Measurements from ENCODE around the gene NDC1.

Gene NDC1

DNA sequence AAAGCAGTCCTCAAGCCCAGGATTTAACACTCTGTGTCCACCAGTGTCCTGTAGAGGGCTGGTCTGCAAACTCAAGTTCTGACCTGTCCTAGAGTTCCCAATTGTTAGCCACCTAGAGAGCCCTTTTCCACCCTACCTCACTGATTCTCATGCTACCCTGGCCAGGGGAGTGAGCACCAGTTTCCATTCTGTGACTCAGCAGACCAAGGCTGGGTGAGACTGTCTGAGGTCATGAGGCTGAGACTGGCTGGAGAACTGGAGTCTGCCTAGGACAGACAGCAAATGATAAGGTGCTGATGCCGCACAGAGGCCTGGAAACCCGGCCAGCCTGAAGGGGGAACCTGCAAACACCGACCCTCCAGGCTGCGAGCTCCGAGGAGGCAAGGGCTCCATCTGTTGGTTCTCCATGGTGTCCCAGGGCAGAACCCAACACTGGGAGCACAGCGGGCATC, 112.8 kb downstream of the NDC1 start:
- DNase-seq (ENCODE audit: low spot score): no peak
- TF ChIP-seq, protein P1, sequence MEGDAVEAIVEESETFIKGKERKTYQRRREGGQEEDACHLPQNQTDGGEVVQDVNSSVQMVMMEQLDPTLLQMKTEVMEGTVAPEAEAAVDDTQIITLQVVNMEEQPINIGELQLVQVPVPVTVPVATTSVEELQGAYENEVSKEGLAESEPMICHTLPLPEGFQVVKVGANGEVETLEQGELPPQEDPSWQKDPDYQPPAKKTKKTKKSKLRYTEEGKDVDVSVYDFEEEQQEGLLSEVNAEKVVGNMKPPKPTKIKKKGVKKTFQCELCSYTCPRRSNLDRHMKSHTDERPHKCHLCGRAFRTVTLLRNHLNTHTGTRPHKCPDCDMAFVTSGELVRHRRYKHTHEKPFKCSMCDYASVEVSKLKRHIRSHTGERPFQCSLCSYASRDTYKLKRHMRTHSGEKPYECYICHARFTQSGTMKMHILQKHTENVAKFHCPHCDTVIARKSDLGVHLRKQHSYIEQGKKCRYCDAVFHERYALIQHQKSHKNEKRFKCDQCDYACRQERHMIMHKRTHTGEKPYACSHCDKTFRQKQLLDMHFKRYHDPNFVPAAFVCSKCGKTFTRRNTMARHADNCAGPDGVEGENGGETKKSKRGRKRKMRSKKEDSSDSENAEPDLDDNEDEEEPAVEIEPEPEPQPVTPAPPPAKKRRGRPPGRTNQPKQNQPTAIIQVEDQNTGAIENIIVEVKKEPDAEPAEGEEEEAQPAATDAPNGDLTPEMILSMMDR (IDR thresholded peaks at IDR 0.05; ENCODE audit: extremely low read depth, missing control alignments): no peak

DNA sequence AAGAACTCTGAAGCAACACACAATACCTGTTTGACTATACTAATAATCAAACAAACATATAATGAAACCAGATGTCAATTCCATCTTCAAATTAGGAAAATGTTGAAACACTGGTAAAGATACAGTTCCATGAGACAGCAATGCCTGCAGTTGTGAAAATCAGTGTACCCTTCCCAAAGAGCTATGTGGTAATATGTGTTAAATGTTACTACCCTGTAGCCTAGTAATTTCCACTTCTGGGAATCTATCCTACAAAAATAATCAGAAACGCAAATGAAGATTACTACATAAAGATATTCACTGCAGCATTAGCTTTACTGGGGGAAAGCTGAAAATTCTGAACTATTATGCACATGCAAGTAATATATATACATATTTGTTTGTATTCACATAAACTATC, 116.1 kb downstream of the NDC1 start:
- TF ChIP-seq, protein P1 (IDR thresholded peaks at IDR 0.05; ENCODE audit: extremely low read depth, missing control alignments): no peak
- no peak for DNase-seq (ENCODE audit: low spot score)

DNA sequence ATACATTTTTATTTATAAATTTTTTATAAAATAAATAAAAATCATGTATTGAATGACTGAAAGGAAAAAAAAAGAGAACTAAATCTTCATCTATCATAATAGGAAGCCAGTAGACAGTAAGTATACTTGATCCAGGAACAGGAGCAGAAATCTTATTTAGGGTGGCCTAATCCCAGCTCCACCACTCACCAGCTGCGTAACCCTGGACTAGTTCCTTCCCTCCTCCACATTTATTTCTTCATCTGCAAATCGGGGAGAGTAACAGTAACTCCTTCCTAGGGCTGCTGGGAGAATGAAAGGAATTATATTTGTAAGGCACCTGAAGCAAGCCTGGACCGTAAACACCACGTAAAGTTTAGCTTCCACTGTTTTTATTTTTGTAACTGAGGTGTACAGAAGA, 117.0 kb downstream of the NDC1 start:
- TF ChIP-seq, protein P1 (IDR thresholded peaks at IDR 0.05; ENCODE audit: extremely low read depth, missing control alignments): no peak
- no peak for DNase-seq (ENCODE audit: low spot score)

DNA sequence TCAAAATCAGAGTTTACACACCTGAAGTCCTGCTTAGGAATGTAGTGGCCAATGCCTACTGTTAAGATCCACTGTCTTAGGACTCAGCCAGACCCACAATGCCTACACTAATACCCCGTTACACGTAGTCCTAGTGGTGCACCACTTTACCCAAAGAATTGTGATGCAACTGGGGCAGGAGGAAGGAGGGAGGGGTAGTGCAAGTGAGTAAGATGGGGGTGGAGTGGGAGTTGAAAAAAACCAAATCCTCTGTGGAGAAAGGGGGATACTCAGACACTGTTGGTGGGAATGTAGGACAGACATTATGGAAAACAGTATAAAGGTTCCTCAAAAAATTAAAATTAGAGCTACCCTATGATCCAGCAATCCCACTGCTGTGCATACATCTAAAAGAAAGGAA, 118.6 kb downstream of the NDC1 start:
- DNase-seq (ENCODE audit: low spot score): no peak
- TF ChIP-seq, protein P1 (IDR thresholded peaks at IDR 0.05; ENCODE audit: extremely low read depth, missing control alignments): no peak

DNA sequence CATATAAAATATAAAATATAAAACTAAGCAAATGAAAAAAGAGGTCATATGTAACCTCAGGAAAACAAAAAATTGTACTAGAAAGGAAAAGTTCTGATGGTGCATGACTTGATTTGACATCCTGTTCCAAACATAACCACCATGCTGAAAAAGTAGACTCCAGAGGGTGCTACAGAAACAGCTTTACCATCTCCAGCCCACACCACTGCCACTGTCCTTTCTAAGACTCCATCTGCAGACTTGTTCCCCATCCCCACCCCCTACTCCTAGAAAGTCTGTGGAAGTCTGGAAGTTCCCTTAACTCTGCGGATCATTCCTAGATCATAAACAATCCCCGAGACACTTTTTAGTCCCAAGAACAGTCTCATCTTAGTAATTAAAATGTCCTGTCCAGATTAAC, 119.7 kb downstream of the NDC1 start:
- DNase-seq (ENCODE audit: low spot score): no peak
- TF ChIP-seq, protein P1 (IDR thresholded peaks at IDR 0.05; ENCODE audit: extremely low read depth, missing control alignments): no peak

DNA sequence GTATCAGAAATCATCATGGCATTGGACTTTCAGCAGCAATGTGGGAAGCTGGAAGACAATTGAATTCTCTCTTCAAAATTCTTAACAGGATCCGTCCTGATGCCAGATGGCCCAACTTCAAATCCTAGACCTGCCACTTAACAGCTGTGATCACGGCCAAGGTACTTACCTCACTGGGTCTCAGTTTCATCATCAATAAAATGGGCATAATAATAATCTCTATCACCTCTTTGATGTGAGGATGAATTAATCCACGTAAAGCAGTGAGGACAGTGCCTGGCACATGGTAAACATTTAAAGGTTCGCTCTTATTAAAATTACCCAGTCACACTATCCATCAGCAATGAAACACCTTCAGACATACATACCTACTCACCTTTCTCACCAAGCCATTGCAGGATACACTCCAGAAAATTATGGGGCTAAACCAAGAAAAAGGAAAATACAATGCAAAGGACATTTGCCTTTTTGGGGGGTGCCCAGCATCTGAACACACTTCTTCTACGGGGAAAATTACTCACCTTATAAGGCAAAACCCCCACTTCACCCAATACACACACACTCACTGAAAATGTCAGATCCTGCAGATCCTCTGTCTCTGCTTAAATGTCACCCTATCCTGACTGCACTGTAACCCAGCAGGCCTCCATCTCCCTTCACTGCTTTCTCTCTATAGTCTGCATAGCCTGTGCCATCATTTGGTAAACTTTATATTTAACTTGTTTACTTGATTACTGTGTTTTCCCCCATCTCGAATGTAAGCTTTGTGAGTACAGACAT, 120.9 kb downstream of the NDC1 start:
- DNase-seq (ENCODE audit: low spot score): no peak
- TF ChIP-seq, protein P1 (IDR thresholded peaks at IDR 0.05; ENCODE audit: extremely low read depth, missing control alignments): no peak

DNA sequence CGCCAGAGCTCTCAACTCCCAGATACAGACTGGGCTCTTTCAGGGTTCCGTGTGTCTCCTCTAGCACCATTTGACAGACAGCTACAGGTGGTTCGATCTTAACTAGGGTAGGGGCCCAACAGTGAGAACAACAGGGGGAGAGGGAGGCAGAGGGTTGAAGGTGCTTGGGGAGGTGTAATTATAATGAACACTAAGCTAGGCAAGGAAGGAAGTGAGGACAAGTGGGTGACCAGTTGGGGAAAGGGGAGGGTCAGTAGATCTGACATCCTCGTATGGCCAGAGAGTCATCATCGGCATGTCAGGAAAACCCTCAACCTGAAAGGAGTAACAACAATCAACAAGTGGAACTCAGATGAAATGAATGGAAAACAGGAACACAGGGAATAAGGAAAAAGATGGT, 121.9 kb downstream of the NDC1 start:
- TF ChIP-seq, protein P1 (IDR thresholded peaks at IDR 0.05; ENCODE audit: extremely low read depth, missing control alignments): no peak
- no peak for DNase-seq (ENCODE audit: low spot score)
